GM13977 (cell line): ENCODE data around the gene AGXT.
A peak's percentile ranks its signal among the peaks of the same experiment; 100 is the strongest.

ENCODE experiments used
- DNase-seq: peaks from one replicate; pipeline ENCODE4 v3.0.0; 2012; ENCODE audit warnings: low spot score
- in situ Hi-C: fragments of 300-500 bp; cut with MboI; formaldehyde crosslinking; loops from one replicate; pipeline ENCODE4 v1.12.0; 2022; ENCODE audit warnings: low sequenced_read_pairs, low pct_unique_long_range_greater_than_20kb, mixed read lengths, inconsistent platforms; ENCODE audit not compliant: unreplicated experiment
- TF ChIP-seq, protein P1 (sequence below): IDR thresholded peaks from 2 replicates; pipeline ENCODE4 v1.5.1; 2012; ENCODE audit warnings: mild to moderate bottlenecking, control low read depth; ENCODE audit not compliant: insufficient read depth; ENCODE audit errors: extremely low read depth, missing control alignments

The AGXT gene

DNA sequence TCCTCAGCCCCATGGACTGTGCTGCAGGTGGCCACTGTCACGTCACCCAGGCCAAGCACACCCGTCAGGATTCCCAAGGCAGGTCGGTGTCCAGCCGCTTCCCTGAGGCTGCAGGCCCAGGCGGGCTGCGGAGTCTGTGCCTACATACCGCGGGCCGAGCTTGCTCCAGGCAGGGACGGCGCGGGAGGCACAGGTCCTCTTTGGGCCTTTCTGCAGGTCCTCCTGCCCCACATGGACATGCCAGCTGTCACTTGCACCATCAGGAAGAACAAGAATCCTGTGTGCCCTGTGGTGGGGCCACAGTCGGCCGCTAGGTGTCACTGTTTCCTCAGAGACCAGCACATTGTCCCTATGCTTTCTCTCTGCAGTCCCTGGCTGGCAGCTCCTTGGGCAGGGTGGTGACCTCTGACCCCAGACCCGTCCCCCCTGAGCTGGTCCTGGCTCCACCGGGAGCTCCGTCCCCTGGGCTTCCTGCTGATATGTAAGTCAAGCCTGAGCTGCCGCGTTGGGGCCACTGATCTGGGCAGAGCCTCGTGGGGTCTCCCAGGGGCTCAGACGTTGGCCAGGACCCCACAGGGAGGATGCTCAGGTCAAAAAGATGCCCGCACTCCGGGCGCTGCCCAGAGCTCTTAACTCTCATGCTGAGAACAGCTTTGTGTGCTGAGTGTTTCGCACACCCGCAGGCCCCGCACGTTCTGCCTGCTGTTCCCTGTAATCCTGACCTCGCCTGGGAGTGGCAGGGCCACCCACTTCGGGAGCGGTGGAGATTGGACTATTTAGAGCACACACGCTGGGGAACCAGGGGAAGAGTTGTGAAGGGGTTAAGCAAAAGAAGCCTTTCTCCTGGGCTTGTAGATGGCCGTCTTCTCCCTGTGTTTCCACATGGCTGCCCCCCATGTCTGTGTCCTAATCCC lies 17.3 kb upstream of the AGXT start:
- DNase-seq = peak; percentile 91
- in situ Hi-C loops = no loop called here
- TF ChIP-seq, protein P1, sequence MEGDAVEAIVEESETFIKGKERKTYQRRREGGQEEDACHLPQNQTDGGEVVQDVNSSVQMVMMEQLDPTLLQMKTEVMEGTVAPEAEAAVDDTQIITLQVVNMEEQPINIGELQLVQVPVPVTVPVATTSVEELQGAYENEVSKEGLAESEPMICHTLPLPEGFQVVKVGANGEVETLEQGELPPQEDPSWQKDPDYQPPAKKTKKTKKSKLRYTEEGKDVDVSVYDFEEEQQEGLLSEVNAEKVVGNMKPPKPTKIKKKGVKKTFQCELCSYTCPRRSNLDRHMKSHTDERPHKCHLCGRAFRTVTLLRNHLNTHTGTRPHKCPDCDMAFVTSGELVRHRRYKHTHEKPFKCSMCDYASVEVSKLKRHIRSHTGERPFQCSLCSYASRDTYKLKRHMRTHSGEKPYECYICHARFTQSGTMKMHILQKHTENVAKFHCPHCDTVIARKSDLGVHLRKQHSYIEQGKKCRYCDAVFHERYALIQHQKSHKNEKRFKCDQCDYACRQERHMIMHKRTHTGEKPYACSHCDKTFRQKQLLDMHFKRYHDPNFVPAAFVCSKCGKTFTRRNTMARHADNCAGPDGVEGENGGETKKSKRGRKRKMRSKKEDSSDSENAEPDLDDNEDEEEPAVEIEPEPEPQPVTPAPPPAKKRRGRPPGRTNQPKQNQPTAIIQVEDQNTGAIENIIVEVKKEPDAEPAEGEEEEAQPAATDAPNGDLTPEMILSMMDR = peak; percentile 97

DNA sequence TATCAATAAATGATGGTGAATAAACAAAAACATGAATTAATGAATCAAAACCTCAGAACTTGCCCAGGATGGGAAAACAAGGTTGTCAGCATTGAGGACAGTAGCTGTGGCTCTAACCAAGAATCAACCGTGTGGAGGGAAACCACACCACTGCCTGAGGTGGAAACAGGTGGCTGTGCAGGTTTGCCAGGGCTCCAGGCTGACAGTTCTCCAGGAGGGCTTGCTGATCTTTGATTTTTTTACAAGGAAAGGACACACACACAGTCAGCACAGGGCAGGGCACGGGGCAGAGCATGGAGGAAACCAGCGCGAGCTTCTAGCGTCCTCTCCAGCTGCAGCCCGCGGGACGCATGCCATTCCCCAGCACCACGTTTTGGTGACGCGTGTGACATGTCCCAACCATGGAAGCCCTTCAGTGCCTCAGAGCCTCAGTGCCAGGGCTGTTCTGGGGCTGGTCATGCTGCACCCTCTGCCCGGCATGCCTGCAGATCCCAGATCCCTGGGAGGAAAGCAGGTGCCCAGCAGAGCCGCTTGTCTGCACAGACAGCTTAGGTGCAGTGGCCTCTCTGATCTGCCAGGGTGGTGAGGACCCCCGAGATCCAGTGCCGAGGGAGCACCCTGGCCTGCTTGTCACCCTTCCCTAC lies 15.8 kb upstream of the AGXT start:
- TF ChIP-seq, protein P1 = no peak
- in situ Hi-C loops = no loop called here
- DNase-seq = no peak

DNA sequence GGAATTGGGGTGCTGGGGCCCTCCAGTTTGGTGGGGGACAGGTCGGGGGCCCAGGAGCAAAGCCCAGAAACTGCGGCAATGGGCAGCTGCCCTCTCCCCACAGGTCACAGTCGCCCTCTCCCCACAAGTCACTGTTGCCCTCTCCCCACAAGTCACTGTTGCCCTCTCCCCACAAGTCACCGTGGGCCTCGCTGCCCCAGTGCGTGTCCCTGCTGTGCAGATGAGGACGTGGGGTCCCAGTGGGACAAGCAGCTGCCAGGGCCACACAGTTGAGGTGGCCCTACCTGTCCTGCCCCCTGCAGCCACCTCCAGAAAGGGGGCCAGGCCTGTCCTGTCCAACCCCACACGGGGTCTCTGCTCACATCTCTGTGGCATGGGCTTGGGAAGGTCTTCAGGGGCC lies 13.0 kb upstream of the AGXT start:
- TF ChIP-seq, protein P1 = no peak
- DNase-seq = no peak
- in situ Hi-C loops = no loop called here

DNA sequence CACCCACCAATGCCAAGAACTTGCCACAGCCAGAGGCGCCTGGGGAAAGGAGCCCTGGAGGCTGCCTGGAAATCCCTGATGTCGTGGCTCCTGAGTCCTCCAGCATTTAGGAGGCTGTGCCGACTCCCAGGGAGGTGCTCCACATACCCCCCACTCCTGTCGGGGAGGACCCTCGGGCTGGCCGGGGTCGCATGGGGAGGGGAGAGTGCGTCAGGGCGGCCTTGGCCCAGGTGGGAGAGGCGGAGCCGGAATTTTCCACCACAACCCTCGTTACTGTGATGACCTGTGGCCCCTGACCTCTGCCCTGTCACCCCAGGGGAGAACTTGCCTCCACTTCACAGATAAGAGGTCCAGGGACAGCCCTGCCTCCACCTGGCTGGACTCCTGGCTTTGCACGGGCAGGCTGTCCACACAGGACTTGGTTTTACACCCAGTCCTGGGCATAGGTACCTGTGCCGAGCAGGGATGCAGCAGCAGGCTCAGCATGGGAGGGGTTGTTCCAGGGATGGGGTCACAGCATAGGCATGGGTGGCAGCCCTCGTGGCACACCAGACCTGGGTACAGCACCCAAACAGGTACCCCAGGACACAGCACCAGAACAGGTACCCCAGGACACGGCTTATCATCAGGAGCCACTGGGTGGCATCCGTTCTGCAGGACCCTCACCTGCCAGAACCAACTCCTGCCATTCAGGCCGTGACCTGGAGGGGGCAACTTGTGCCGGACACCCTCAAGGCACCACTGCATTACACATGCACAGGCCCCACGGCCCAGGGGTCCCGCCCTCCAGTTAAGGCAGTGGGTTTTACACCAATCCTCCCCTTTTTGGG lies 12.3 kb upstream of the AGXT start:
- in situ Hi-C loops = no loop called here
- no peak for DNase-seq
- TF ChIP-seq, protein P1 = no peak

DNA sequence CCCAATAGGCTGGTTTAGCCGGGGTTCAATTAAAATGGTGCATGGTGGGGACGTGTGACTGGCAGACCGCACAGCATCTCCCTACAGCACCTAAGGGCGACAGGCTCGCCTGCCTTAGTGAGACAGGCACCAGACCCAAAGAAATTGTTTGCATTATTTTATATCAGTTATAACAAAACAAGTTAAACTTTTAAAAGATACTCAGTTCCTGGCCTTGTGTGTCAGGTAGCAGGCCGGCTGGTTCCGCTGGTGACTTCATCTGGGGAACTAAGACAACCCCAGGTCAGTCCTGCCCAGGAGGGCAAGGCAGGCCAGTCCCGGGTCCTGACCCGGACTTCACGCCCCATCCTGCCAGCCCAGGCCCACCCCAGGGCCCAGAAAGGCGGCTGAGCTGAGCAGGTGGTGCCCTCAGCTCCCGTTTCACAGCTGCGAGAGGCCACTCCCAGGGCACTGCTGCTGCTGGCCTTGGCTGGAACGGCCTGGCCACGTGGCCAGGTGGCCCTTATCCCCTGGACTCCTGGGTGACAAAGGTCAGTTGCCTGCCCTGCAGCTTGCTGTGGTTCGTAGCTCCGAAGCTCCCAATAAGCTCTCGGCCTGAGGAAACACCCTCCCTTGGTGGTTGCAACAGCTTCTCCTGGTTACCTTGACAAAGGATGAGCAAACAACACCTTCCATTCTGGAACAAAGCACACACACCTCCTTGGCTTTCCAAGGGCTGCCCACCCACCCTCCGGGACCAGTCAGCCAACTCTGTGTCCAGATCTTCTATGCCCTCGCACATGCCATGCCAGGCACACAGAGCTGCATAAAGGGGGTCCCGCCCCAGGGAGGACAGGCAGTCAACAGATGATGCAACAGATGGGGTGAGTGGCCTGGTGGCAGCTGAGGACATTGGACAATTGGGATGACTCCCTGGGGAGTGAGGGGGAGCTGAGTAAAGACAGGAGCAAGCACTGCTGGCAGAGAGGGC lies 11.3 kb upstream of the AGXT start:
- DNase-seq = no peak
- TF ChIP-seq, protein P1 = no peak
- in situ Hi-C loops = no loop called here

DNA sequence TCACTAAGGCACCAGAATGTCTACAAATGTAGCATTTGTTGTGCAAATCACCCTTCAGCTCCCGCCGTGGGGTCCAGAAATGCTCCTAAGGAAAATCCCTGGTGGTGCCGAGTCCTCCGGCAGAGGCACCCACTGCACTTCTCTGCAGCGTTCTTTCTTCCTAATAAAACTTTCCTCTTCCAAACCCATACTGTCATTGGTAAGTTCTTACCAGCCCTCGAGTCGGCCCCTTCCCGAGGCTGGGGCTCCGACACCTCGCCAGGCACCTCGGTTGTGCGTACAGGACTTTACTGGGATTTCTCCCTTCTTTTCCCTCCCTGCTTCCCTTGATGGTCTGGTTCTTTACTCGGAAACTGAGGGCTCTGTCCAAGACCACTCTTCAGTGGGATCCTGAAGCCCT lies 10.3 kb upstream of the AGXT start:
- in situ Hi-C loops = no loop called here
- TF ChIP-seq, protein P1 = no peak
- no peak for DNase-seq
